ENCODE data around the gene KRTAP4-16. TPM values are rescaled to one million over a fixed set of nuclear protein-coding genes. Genes with fewer than 3 reads are reported as not detected.

KRTAP4-16 gene
- total RNA-seq, 4 donors from 2014 or later: not detected

- no peak for TF ChIP-seq CTCF (IDR thresholded peaks at IDR 0.05; ENCODE audit: low read depth)
Measured at GRCh38 chr17:41052566-41052965, 49.4 kb downstream of the KRTAP4-16 start.

Other genes with a start within 250 kb of the KRTAP4-16 start
- gene KRT12, start 235.0 kb downstream of the KRTAP4-16 start, total RNA-seq: 1 to 10 TPM in 1 of 4 donors, not detected in 3; 1.2 TPM
- gene KRT20, start 217.0 kb downstream of the KRTAP4-16 start, total RNA-seq: not detected
- not detected for gene KRT23, start 164.6 kb downstream of the KRTAP4-16 start, total RNA-seq
- not detected for gene KRT39, start 135.3 kb downstream of the KRTAP4-16 start, total RNA-seq
- not detected for gene KRT40, start 117.9 kb downstream of the KRTAP4-16 start, total RNA-seq
- not detected for gene KRTAP3-3, start 108.0 kb downstream of the KRTAP4-16 start, total RNA-seq
- not detected for gene KRTAP3-2, start 102.3 kb downstream of the KRTAP4-16 start, total RNA-seq
- not detected for gene KRTAP3-1, start 93.1 kb downstream of the KRTAP4-16 start, total RNA-seq
- gene KRTAP1-5, start 75.0 kb downstream of the KRTAP4-16 start, total RNA-seq: not detected
- gene KRTAP1-4, start 72.0 kb downstream of the KRTAP4-16 start, total RNA-seq: not detected
- gene KRTAP1-3, start 67.3 kb downstream of the KRTAP4-16 start, total RNA-seq: not detected
- not detected for gene KRTAP1-1, start 60.8 kb downstream of the KRTAP4-16 start, total RNA-seq
- gene KRTAP2-1, start 54.9 kb downstream of the KRTAP4-16 start, total RNA-seq: not detected
- not detected for gene KRTAP2-2, start 47.0 kb downstream of the KRTAP4-16 start, total RNA-seq
- gene KRTAP2-3, start 42.1 kb downstream of the KRTAP4-16 start, total RNA-seq: not detected
- not detected for gene KRTAP2-4, start 36.3 kb downstream of the KRTAP4-16 start, total RNA-seq
- gene KRTAP4-7, start 18.1 kb downstream of the KRTAP4-16 start, total RNA-seq: not detected
- not detected for gene KRTAP4-8, start 4.1 kb downstream of the KRTAP4-16 start, total RNA-seq
- gene KRTAP4-9, start 3.2 kb upstream of the KRTAP4-16 start, total RNA-seq: not detected
- gene KRTAP4-11, start 16.2 kb upstream of the KRTAP4-16 start, total RNA-seq: not detected
- not detected for gene KRTAP4-12, start 22.0 kb upstream of the KRTAP4-16 start, total RNA-seq
- gene KRTAP4-6, start 38.3 kb upstream of the KRTAP4-16 start, total RNA-seq: not detected
- gene KRTAP4-5, start 47.6 kb upstream of the KRTAP4-16 start, total RNA-seq: not detected
- not detected for gene KRTAP4-4, start 58.5 kb upstream of the KRTAP4-16 start, total RNA-seq
- gene KRTAP4-3, start 66.0 kb upstream of the KRTAP4-16 start, total RNA-seq: not detected
- not detected for gene KRTAP4-2, start 76.0 kb upstream of the KRTAP4-16 start, total RNA-seq
- not detected for gene KRTAP4-1, start 82.7 kb upstream of the KRTAP4-16 start, total RNA-seq
- not detected for gene KRTAP9-1, start 87.7 kb upstream of the KRTAP4-16 start, total RNA-seq
- not detected for gene KRTAP9-2, start 124.4 kb upstream of the KRTAP4-16 start, total RNA-seq
- not detected for gene KRTAP9-3, start 130.2 kb upstream of the KRTAP4-16 start, total RNA-seq
- gene KRTAP9-8, start 135.8 kb upstream of the KRTAP4-16 start, total RNA-seq: not detected
- gene KRTAP9-4, start 147.5 kb upstream of the KRTAP4-16 start, total RNA-seq: not detected
- gene KRTAP9-9, start 153.2 kb upstream of the KRTAP4-16 start, total RNA-seq: not detected
- not detected for gene KRTAP9-6, start 163.2 kb upstream of the KRTAP4-16 start, total RNA-seq
- not detected for gene KRTAP9-7, start 173.5 kb upstream of the KRTAP4-16 start, total RNA-seq
- gene KRTAP29-1, start 200.6 kb upstream of the KRTAP4-16 start, total RNA-seq: not detected
- not detected for gene KRTAP16-1, start 207.1 kb upstream of the KRTAP4-16 start, total RNA-seq
- gene KRTAP17-1, start 213.5 kb upstream of the KRTAP4-16 start, total RNA-seq: not detected
- not detected for gene KRT33A, start 248.6 kb upstream of the KRTAP4-16 start, total RNA-seq